Endothelial cell of umbilical vein (primary cell): Measurements from ENCODE around the gene ASGR1. TPM values are rescaled to one million over a fixed set of nuclear protein-coding genes. Genes with fewer than 3 reads are reported as not detected.

ENCODE experiments used
- BruUV-seq: library from RNA; stranded (reverse); fragments of 400-500 nt; replicated peaks from 2 replicates; lab custom pipeline; 2021; lab: Mats Ljungman, UMichigan
- CTCF ChIA-PET: fragments of 300-600, 350-600 bp; sonication (Branson Sonifier 250); formaldehyde crosslinking; loops from one replicate; lab custom pipeline; 2021; ENCODE audit warnings: antibody characterized with exemption, inconsistent platforms; lab: Charles Lee
- POLR2A ChIA-PET: fragments of 300-600, 350-600 bp; sonication (Branson Sonifier 250); formaldehyde crosslinking; loops from one replicate; lab custom pipeline; 2021; ENCODE audit warnings: antibody characterized with exemption, inconsistent platforms; lab: Charles Lee
- DNase-seq: peaks from one replicate; pipeline ENCODE4 v3.0.0-alpha.2; 2011; ENCODE audit warnings: low read depth, low spot score
- FAIRE-seq: peaks from 2 replicates; lab custom pipeline; 2011; peaks lifted over from hg19 to GRCh38; lab: Jason Lieb, UNC
- H2AFZ ChIP-seq: 2 replicates; pipeline ENCODE4 v1.6.0; 2012; ENCODE audit warnings: low read depth, low read length, control low read depth, inconsistent platforms
- H3K27ac ChIP-seq: 2 replicates; pipeline ENCODE4 v1.5.1; 2011; ENCODE audit warnings: low read depth, mild to moderate bottlenecking, control low read depth, low read length, moderate library complexity; ENCODE audit not compliant: insufficient read depth
- H3K27me3 ChIP-seq, 2 experiments: 2 replicates each; pipeline versions ENCODE4 v1.6.0 to v1.6.1; 2011; ENCODE audit warnings: low read length in 2 of 2, mixed read lengths in 1 of 2; ENCODE audit not compliant: control insufficient read depth in 2 of 2, insufficient read depth in 2 of 2
- H3K36me3 ChIP-seq, 2 experiments: 2 replicates in 1 of 2; 3 replicates in 1 of 2; pipeline ENCODE4 v1.5.1; 2011; ENCODE audit warnings: low read length in 2 of 2, mild to moderate bottlenecking in 1 of 2, moderate library complexity in 1 of 2; ENCODE audit not compliant: control insufficient read depth in 2 of 2, insufficient read depth in 2 of 2; ENCODE audit errors: extremely low read depth in 1 of 2
- H3K4me1 ChIP-seq: 3 replicates; pipeline ENCODE4 v1.5.1; 2011; ENCODE audit warnings: mild to moderate bottlenecking, low read length; ENCODE audit not compliant: control insufficient read depth, insufficient read depth; ENCODE audit errors: extremely low read depth
- H3K4me2 ChIP-seq: 2 replicates; pipeline ENCODE4 v1.6.1; 2011; ENCODE audit warnings: low read length, control low read depth, mixed read lengths; ENCODE audit not compliant: insufficient read depth
- H3K4me3 ChIP-seq, 3 experiments: fragments of 200-600 bp in 1 of 3; sonication (generic), shearing (Covaris generic) in 1 of 3; replicated peaks in 1 of 3; 2 replicates each; pipeline ENCODE4 v1.5.1; 2011 to 2016; ENCODE audit warnings: control low read depth in 3 of 3, low read length in 3 of 3, mild to moderate bottlenecking in 2 of 3, inconsistent platforms in 1 of 3, low read depth in 1 of 3, moderate library complexity in 1 of 3; ENCODE audit not compliant: insufficient read depth in 1 of 3
- H3K79me2 ChIP-seq: 2 replicates; pipeline ENCODE4 v1.6.0; 2012; ENCODE audit warnings: low read length, inconsistent platforms; ENCODE audit not compliant: control insufficient read depth, insufficient read depth
- H3K9ac ChIP-seq: replicated peaks from 2 replicates; pipeline ENCODE3; 2011; ENCODE audit warnings: low read length, control low read depth; ENCODE audit not compliant: insufficient read depth; ENCODE audit errors: extremely low read depth
- H3K9me1 ChIP-seq: replicated peaks from 3 replicates; pipeline ENCODE4 v1.6.0; 2011; ENCODE audit warnings: mild to moderate bottlenecking, low read length; ENCODE audit not compliant: control insufficient read depth, insufficient read depth; ENCODE audit errors: extremely low read depth
- H3K9me3 ChIP-seq: replicated peaks from 2 replicates; pipeline ENCODE4 v1.5.1; 2012; ENCODE audit warnings: low read length, inconsistent platforms; ENCODE audit not compliant: control insufficient read depth, insufficient read depth
- H4K20me1 ChIP-seq: replicated peaks from 2 replicates; pipeline ENCODE3; 2011; ENCODE audit warnings: mild to moderate bottlenecking, low read length; ENCODE audit not compliant: control insufficient read depth, insufficient read depth; ENCODE audit errors: extremely low read depth
- EZH2 ChIP-seq: IDR thresholded peaks from 2 replicates; pipeline ENCODE4 v1.6.1; 2012; ENCODE audit warnings: borderline replicate concordance, low read depth, mild to moderate bottlenecking, moderate library complexity, low read length, inconsistent platforms; ENCODE audit not compliant: severe bottlenecking
- JUN ChIP-seq: IDR thresholded peaks from 2 replicates; pipeline ENCODE4 v1.6.1; 2011; ENCODE audit warnings: borderline replicate concordance, low read depth; ENCODE audit not compliant: insufficient read length, insufficient read depth
- MYC ChIP-seq: IDR thresholded peaks from one replicate; pipeline ENCODE4 v1.6.1; 2011; ENCODE audit warnings: mild to moderate bottlenecking, low read depth, low read length
- POLR2A ChIP-seq: IDR thresholded peaks from 2 replicates; pipeline ENCODE4 v1.6.1; 2012; ENCODE audit warnings: low read depth, mild to moderate bottlenecking, control low read depth, low read length
- POLR2AphosphoS5 ChIP-seq: IDR thresholded peaks from 2 replicates; pipeline ENCODE4 v1.6.1; 2012; ENCODE audit warnings: low read depth, mild to moderate bottlenecking, control low read depth, low read length, moderate library complexity; ENCODE audit not compliant: insufficient read depth
- dilution Hi-C: fragments of 300-500 bp; cut with MboI; formaldehyde crosslinking; loops from one replicate; pipeline ENCODE4 v1.15.0; 2019; ENCODE audit warnings: low sequenced_read_pairs; ENCODE audit not compliant: extremely low pct_ligation_motif_present
- intact Hi-C: fragments of 100-400 bp; cut with micrococcal nuclease; formaldehyde crosslinking; loops from one replicate; pipeline ENCODE4 v1.10.0; 2022
- polyA plus RNA-seq, 4 experiments: library from polyadenylated mRNA; depleted of rRNA in 3 of 4; stranded (reverse) in 3 of 4; unstranded in 1 of 4; fragments of >200 nt; gene quantifications; 2 replicates each; pipeline versions ENCODE4 v1.2.1 to v1.2.3, GENCODE V29; 2011 to 2012; ENCODE audit warnings: missing spikeins in 1 of 4
- total RNA-seq: library from RNA; stranded (reverse); gene quantifications from 2 replicates; pipeline ENCODE4 v1.2.3, GENCODE V29; 2021
- TF ChIP-seq, protein P1 (sequence below): IDR thresholded peaks from 2 replicates; pipeline ENCODE4 v1.6.1; 2011; ENCODE audit not compliant: insufficient read depth, insufficient read length

The ASGR1 gene
- total and polyA plus RNA-seq, 2 donors (not counting 3 experiments of a cell fraction or from before 2014, with no cell fraction given) = 10.2 to 12.5 TPM

- DNase-seq = no peak
- no peak overlapping the region for H3K4me2 ChIP-seq
- H3K36me3 ChIP-seq = peaks cover 12 to 37% of the 10 kb centered on the region in 2 experiments
- no peak overlapping the region for H2AFZ ChIP-seq
- TF ChIP-seq POLR2AphosphoS5 = no peak
- TF ChIP-seq, protein P1, sequence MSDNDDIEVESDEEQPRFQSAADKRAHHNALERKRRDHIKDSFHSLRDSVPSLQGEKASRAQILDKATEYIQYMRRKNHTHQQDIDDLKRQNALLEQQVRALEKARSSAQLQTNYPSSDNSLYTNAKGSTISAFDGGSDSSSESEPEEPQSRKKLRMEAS = no peak
- TF ChIP-seq POLR2A = no peak
- no peak for TF ChIP-seq EZH2
- peaks cover 36% of the 10 kb centered on the region for H3K79me2 ChIP-seq
- H3K9ac ChIP-seq = no peak overlapping the region
- no peaks in the 10 kb centered on the region for H3K27me3 ChIP-seq
- H3K4me3 ChIP-seq = no peak overlapping the region
- peaks cover 4% of the 10 kb centered on the region for H4K20me1 ChIP-seq
- ChIA-PET POLR2A (no interaction called here), CTCF (no interaction called here)
- dilution Hi-C loops = no loop called here
- no peaks in the 10 kb centered on the region for H3K9me1 ChIP-seq
- H3K27ac ChIP-seq = no peak overlapping the region
- H3K9me3 ChIP-seq = no peaks in the 10 kb centered on the region
- no peak for FAIRE-seq
- intact Hi-C loops = no loop called here
- BruUV-seq = no TSS peak
- H3K4me1 ChIP-seq = no peaks in the 10 kb centered on the region
These were observed 49.8 kb upstream of the ASGR1 start for GRCh38 chr17:7228920-7229319.

DNA sequence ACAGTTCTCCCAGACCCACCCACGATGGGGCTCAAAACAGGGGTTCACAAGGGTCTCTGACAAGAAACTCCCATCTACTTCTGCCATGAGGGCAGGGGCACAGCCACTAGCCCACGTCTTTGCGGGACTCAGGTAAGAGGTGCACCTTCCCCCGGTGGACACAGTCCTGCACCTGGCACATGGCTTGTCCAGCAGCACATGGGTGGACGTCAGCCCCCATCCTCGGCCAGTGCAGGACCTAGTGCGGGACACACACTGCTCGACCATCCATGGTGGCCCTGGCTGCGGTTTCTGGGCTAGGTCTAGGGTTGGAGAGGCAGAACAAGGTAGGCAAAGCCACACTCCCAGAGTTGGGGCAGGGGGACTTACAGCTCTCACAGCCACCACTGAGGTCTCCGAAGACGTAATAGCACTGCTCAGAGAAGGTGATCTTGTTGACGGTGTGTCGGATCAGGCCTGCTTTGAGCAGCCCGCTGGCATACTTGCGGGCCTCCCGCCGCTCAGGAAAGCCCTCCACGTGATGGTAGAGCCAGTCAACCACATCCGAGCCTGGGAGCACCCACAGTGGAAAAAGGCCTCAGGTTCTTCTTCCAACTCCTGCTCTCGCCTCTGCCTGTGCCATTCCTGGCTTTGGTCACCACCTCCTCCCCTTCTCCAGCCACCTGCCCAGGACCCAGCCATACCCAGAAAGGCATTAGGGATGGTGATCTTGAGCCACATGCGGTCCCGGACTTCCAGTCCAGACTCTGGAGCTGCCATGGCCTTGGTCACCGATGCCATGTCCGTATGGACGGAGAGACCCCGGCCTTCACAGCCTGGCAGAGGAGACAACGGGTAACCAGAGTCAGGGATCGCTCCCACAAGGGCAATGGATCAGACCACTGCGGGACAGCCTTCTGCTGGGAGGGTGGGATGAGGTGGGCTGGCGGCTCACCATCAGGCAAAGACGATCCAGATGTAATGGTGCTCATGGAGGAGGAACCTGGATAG, 47.8 kb upstream of the ASGR1 start:
- peaks cover under 1% of the 10 kb centered on the region for H4K20me1 ChIP-seq
- H3K4me3 ChIP-seq = no peak overlapping the region
- DNase-seq (no peak), FAIRE-seq (no peak)
- TF ChIP-seq MYC (no peak), JUN (no peak), POLR2A (no peak)
- no peak overlapping the region for H3K9ac ChIP-seq
- H3K36me3 ChIP-seq = peaks cover 26 to 55% of the 10 kb centered on the region in 2 experiments
- no peaks in the 10 kb centered on the region for H3K9me3 ChIP-seq
- no peak overlapping the region for H2AFZ ChIP-seq
- H3K9me1 ChIP-seq = no peaks in the 10 kb centered on the region
- H3K79me2 ChIP-seq = peaks cover 19% of the 10 kb centered on the region
- CTCF ChIA-PET = no interaction called here
- H3K4me2 ChIP-seq = no peak overlapping the region
- dilution Hi-C loops = no loop called here
- no peaks in the 10 kb centered on the region for H3K4me1 ChIP-seq
- POLR2A ChIA-PET = no interaction called here
- intact Hi-C loops = no loop called here
- no peaks in the 10 kb centered on the region for H3K27me3 ChIP-seq
- no peak overlapping the region for H3K27ac ChIP-seq
- no TSS peak for BruUV-seq
